ENCODE measurements around the gene L3MBTL4.

L3MBTL4 gene

DNA sequence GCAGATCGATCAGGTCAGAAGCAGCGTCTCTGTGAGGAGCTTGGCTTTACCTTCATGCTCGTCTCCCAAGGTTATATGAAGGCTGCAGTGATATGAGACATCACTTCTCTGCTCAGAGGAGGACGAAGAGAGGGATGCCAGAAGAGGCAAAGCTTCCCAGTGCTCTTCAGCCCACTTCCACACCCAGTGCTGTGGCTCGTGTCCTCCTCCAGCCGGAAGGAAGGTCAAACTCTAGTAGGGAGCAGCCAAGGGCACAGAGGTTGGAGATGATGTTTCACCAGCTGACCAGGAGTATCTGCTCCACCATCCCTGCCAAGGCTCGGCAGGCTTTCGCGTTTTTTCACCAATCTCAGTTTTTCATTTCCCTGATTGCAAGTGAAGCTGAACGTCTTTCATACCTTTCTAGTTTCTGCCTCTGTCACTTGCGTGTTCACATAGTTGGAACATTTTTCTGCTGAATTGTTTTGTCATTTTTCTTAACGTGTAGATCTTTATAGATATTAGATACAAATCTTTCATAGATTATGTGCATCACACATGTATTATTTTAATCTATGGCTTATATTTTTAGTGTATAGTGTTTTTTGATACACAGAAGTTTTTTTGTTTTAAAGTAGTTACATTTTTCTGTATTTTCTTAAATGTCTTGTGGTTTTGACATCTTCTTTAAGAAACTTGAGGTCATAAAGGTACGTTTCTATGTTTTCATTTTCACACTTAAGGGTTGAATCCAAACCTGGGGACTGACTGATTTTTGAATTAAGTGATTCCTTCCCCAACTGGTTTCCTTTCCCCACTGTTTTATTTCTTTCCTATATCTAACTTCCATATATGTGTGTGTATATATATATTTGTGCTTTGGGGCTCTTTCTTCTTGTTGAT, 23.5 kb upstream of the L3MBTL4 start:
- TF ChIP-seq, protein P1, sequence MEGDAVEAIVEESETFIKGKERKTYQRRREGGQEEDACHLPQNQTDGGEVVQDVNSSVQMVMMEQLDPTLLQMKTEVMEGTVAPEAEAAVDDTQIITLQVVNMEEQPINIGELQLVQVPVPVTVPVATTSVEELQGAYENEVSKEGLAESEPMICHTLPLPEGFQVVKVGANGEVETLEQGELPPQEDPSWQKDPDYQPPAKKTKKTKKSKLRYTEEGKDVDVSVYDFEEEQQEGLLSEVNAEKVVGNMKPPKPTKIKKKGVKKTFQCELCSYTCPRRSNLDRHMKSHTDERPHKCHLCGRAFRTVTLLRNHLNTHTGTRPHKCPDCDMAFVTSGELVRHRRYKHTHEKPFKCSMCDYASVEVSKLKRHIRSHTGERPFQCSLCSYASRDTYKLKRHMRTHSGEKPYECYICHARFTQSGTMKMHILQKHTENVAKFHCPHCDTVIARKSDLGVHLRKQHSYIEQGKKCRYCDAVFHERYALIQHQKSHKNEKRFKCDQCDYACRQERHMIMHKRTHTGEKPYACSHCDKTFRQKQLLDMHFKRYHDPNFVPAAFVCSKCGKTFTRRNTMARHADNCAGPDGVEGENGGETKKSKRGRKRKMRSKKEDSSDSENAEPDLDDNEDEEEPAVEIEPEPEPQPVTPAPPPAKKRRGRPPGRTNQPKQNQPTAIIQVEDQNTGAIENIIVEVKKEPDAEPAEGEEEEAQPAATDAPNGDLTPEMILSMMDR (IDR thresholded peaks at IDR 0.05; ENCODE audit: control extremely low read depth, extremely low read depth, low read depth, missing control alignments) = no peak
- CTCF ChIA-PET = interaction anchor here (1.1 to 2.4 kb wide), 5 partner anchors 13 to 558 kb away, joined by 3 to 11 read pairs (median 3); no protein-coding TSS in a partner anchor
- DNase-seq (ENCODE audit: extremely low spot score) = peak; percentile 6
- POLR2A ChIA-PET = no interaction called here

DNA sequence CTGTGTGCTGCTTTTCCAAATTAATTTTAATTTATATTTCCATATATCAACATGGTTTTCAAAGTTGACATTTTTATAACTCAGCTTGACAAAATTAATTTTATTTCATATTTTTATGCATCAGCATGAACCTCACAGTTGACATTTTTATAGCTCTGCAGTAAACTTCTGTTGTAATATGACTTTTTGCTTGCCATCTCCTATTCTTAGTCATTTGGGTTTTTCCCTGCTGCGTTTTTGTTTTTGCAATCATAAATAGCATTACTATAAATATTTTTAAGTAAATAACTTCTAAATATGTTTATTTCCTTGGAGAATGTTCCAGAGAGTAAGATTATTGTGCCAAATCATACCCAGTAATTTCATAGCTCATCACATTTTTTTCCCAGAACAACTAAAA, 21.0 kb upstream of the L3MBTL4 start:
- TF ChIP-seq, protein P1 (IDR thresholded peaks at IDR 0.05; ENCODE audit: control extremely low read depth, extremely low read depth, low read depth, missing control alignments) = no peak
- no peak for DNase-seq (ENCODE audit: extremely low spot score)
- CTCF ChIA-PET = interaction anchor here (1.2 kb wide), 1 partner anchor 11 kb away, joined by 6 read pairs; no protein-coding TSS in a partner anchor
- POLR2A ChIA-PET = no interaction called here

DNA sequence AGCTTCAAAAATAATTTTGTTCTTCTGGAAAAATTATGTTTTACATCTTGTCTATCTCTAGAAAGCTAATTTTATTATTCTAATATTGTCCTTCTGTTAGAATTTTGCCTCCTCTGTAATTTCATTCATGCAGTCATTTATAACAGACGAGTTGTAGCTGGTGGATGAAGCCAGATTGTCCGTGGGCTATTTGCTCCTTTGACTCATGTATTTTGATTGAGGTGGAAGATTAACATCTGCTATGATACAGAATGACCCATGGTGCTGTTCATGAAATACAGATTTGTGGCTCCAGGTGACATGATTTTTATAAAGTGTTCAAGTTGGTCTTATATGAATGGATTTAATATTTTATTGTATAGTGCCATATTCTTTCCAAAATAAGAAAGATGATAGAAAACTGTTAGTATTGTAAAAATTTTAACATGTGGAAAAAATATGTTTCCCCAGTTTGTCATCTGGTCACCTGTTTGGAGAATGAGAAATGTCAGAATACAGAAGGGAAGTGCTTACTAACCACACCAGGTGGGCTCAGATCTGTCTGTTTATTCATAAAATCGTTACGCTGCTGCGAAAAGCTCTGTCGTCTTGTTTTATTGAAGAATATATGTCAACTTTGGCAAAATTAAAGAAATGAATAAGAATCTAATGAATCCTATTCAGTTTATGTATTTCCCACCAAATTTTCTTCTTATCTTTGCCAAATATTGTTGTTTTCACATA, 20.4 kb upstream of the L3MBTL4 start:
- no peak for DNase-seq (ENCODE audit: extremely low spot score)
- TF ChIP-seq, protein P1 (IDR thresholded peaks at IDR 0.05; ENCODE audit: control extremely low read depth, extremely low read depth, low read depth, missing control alignments) = no peak
- ChIA-PET CTCF (interaction anchor here (1.2 kb wide), 1 partner anchor 11 kb away, joined by 6 read pairs; no protein-coding TSS in a partner anchor), POLR2A (no interaction called here)

DNA sequence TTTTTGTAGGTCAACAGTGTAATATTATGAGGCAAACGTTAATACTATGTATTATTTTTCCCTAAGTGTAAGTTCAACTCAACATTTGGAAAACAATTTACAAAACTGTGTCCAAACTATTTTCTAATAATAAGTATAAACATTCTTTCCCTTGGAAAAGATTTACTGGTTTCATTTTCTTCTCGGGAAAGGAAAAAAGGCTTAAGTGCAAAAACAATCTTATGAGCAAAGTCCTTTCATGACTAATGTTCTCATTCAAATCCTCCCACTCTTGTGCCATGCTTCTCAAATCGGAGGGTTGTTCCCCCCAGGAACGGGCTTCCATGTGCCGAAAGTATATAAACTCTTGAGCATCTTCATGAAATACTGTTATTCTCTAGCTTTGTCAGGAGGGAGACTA, 19.8 kb upstream of the L3MBTL4 start:
- no peak for DNase-seq (ENCODE audit: extremely low spot score)
- TF ChIP-seq, protein P1 (IDR thresholded peaks at IDR 0.05; ENCODE audit: control extremely low read depth, extremely low read depth, low read depth, missing control alignments) = no peak
- ChIA-PET POLR2A (no interaction called here), CTCF (no interaction called here)

DNA sequence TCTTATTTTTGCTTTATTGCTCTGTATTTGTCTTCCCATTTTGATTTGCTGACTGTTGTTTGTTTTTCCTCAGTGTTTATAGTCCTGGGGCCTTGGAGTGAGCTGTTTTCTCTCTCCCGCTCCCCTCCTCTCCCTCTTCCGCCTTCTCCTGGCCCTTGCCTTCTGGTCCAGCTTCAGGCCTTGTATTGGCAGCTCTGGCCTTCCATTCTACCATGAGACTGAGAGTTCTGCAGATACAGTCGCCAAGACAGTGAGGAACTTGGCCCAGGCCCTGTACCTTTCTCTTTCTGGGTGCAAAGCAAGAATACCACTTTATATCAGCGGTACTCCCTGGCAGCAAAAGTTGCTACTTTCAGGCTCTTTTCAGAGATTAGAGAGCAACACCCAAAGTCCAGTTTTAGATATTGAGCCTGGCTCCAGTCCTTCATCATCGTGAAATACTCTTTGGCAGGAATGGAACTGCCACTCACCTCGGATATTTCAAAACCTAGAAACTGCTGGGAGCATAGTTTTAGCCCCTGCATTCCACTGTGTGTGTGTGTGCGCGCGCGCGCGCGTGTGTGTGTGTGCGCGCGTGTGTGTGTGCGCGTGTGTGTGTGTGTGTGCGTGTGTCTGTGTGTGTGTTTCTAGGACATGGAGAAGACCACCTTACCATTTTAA, 17.1 kb upstream of the L3MBTL4 start:
- TF ChIP-seq, protein P1 (IDR thresholded peaks at IDR 0.05; ENCODE audit: control extremely low read depth, extremely low read depth, low read depth, missing control alignments) = no peak
- ChIA-PET POLR2A (no interaction called here), CTCF (no interaction called here)
- DNase-seq (ENCODE audit: extremely low spot score) = no peak

DNA sequence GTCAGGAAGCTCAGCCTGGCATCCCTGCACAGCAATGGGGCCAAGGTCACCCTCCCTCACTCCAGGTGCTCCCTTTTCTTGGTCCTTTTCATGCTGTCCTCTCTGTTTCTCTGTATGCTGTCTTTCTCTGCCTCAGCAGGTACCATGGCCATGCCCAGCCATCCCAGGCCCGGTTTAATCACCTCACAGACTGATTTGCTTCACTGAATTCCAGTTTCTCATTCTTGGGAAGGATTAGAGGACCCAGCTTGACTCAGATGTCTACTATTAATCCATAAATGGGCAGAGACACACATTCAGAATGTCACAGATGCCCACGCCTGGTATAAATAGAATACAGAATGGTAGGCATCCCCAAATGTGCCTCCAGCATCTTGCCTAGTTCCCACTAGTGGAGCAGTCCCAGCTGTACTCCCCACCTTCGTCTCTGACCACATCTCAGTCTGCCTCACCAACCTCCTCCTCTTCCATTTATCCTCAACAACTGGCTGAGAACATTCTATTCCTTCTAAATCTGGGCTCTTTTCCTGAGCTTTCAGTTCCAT, 14.2 kb upstream of the L3MBTL4 start:
- POLR2A ChIA-PET = no interaction called here
- DNase-seq (ENCODE audit: extremely low spot score) = no peak
- TF ChIP-seq, protein P1 (IDR thresholded peaks at IDR 0.05; ENCODE audit: control extremely low read depth, extremely low read depth, low read depth, missing control alignments) = no peak
- CTCF ChIA-PET = interaction anchor here (4.3 kb wide), 1 partner anchor 11 kb away, joined by 18 read pairs; no protein-coding TSS in a partner anchor
